B cell (primary cell): ENCODE data around the gene ADA. TPM values are rescaled to one million over a fixed set of nuclear protein-coding genes. Genes with fewer than 3 reads are reported as not detected.
"Not testable (repeated sequence)": the region's sequence is repeated elsewhere in the genome, so short reads cannot be mapped to it uniquely, and the experiment has no call there.

ENCODE experiments used
- ATAC-seq: fragments of 200-7000 bp; cut with Tn5 transposase; one replicate; pipeline ENCODE4 v1.10.0; 2021; ENCODE audit warnings: low read depth, mild to moderate bottlenecking, moderate number of reproducible peaks, moderate library complexity
- CTCF ChIA-PET: fragments of 350-600 bp; sonication (Branson Sonifier 250); formaldehyde crosslinking; loops from one replicate; lab custom pipeline; 2021; ENCODE audit warnings: antibody characterized with exemption, inconsistent platforms; lab: Charles Lee
- POLR2A ChIA-PET: fragments of 350-600 bp; sonication (Branson Sonifier 250); formaldehyde crosslinking; loops from one replicate; lab custom pipeline; 2021; ENCODE audit warnings: antibody characterized with exemption; lab: Charles Lee
- DNase-seq: peaks from one replicate; pipeline ENCODE4 v3.0.0; 2013
- H2AFZ ChIP-seq: 2 replicates; pipeline ENCODE4 v1.6.1; 2012; ENCODE audit warnings: mild to moderate bottlenecking, low read depth, low read length; ENCODE audit not compliant: insufficient read depth, poor library complexity, severe bottlenecking
- H3K27ac ChIP-seq, 2 donors: 1 replicate in 1 of 2; 2 replicates in 1 of 2; pipeline ENCODE4 v1.5.1; 2012 to 2013; ENCODE audit warnings: low read length in 2 of 2, mild to moderate bottlenecking in 2 of 2, moderate library complexity in 1 of 2
- H3K27me3 ChIP-seq, 4 experiments: fragments of 200-600 bp in 1 of 4; sonication (generic) in 1 of 4; replicated peaks in 1 of 4; 1 replicate in 2 of 4; 2 replicates in 2 of 4; pipeline versions ENCODE4 v1.6.1 to v1.7.0; 2013 to 2016; ENCODE audit warnings: low read length in 3 of 4, mild to moderate bottlenecking in 2 of 4, mixed read lengths in 1 of 4, moderate library complexity in 1 of 4; ENCODE audit not compliant: insufficient read depth in 4 of 4, control insufficient read depth in 3 of 4; ENCODE audit errors: control extremely low read depth in 1 of 4
- H3K36me3 ChIP-seq, 2 experiments: replicated peaks in 1 of 2; 1 replicate in 1 of 2; 2 replicates in 1 of 2; pipeline versions ENCODE4 v1.6.1 to v1.7.1; 2013; ENCODE audit warnings: low read length in 1 of 2; ENCODE audit not compliant: insufficient read depth in 2 of 2, control insufficient read depth in 1 of 2; ENCODE audit errors: control extremely low read depth in 1 of 2, extremely low read depth in 1 of 2
- H3K4me1 ChIP-seq, 2 donors: fragments of 200-600 bp in 1 of 2; sonication (generic) in 1 of 2; 1 replicate in 1 of 2; 2 replicates in 1 of 2; pipeline versions ENCODE4 v1.5.1 to v1.6.1; 2013 to 2017; ENCODE audit warnings: low read length in 2 of 2; ENCODE audit not compliant: control insufficient read depth in 2 of 2, insufficient read depth in 2 of 2
- H3K4me2 ChIP-seq: replicated peaks from 2 replicates; pipeline ENCODE3; 2012; ENCODE audit warnings: mild to moderate bottlenecking, low read depth, low read length; ENCODE audit not compliant: poor library complexity, severe bottlenecking
- H3K4me3 ChIP-seq, 5 experiments: fragments of 200-600 bp in 1 of 5; sonication (generic) in 1 of 5; 1 replicate in 3 of 5; 2 replicates in 2 of 5; pipeline versions ENCODE4 v1.5.1 to v1.7.0; 2011 to 2016; ENCODE audit warnings: low read length in 4 of 5, mild to moderate bottlenecking in 4 of 5, low read depth in 2 of 5, control low read depth in 1 of 5, moderate library complexity in 1 of 5; ENCODE audit not compliant: insufficient read depth in 1 of 5; ENCODE audit errors: control extremely low read depth in 1 of 5, extremely low read depth in 1 of 5
- H3K79me2 ChIP-seq: fragments of 200-600 bp; sonication (generic); one replicate; pipeline ENCODE4 v1.6.0; 2016; ENCODE audit warnings: low read length; ENCODE audit not compliant: control insufficient read depth, insufficient read depth
- H3K9ac ChIP-seq: fragments of 200-600 bp; sonication (generic); 2 replicates; pipeline ENCODE4 v1.6.1; 2017; ENCODE audit warnings: mild to moderate bottlenecking, low read length, moderate library complexity
- H3K9me3 ChIP-seq, 3 donors: one replicate each; pipeline versions ENCODE4 v1.6.1 to v1.7.1; 2013; ENCODE audit warnings: low read length in 2 of 3; ENCODE audit not compliant: control insufficient read depth in 2 of 3, insufficient read depth in 1 of 3; ENCODE audit errors: control extremely low read depth in 1 of 3
- H4K20me1 ChIP-seq: 2 replicates; pipeline ENCODE4 v1.6.0; 2012; ENCODE audit warnings: mild to moderate bottlenecking, low read length; ENCODE audit not compliant: insufficient read depth, control insufficient read depth, poor library complexity, severe bottlenecking
- H3K27ac Mint-ChIP-seq: one replicate; pipeline ENCODE4 v1.8.0; 2021; ENCODE audit warnings: mixed read lengths
- H3K27me3 Mint-ChIP-seq: one replicate; pipeline ENCODE4 v1.8.0; 2021; ENCODE audit warnings: mixed read lengths
- H3K4me1 Mint-ChIP-seq: one replicate; pipeline ENCODE4 v1.8.0; 2021; ENCODE audit warnings: mixed read lengths
- H3K4me3 Mint-ChIP-seq: one replicate; pipeline ENCODE4 v1.8.0; 2021; ENCODE audit warnings: mixed read lengths
- H3K9me3 Mint-ChIP-seq: one replicate; pipeline ENCODE4 v1.8.0; 2022; ENCODE audit warnings: mixed read lengths; ENCODE audit not compliant: insufficient read depth
- CTCF ChIP-seq: fragments of 200-600 bp; IDR thresholded peaks from one replicate; pipeline ENCODE4 v1.8.0; 2022; ENCODE audit warnings: antibody characterized with exemption, mild to moderate bottlenecking
- EZH2 ChIP-seq: IDR thresholded peaks from 2 replicates; pipeline ENCODE4 v1.6.1; 2012; ENCODE audit warnings: borderline replicate concordance, low read depth, mild to moderate bottlenecking, moderate library complexity, low read length; ENCODE audit not compliant: insufficient read depth, poor library complexity, severe bottlenecking
- WGBS: methylation state at CpG from one replicate; pipeline ENCODE4 v1.1.5; 2013; ENCODE audit warnings: missing lambda C conversion rate; ENCODE audit not compliant: insufficient coverage; 5-methylcytosine and 5-hydroxymethylcytosine counted together
- intact Hi-C: fragments of 100-400 bp; cut with micrococcal nuclease; formaldehyde crosslinking; loops from one replicate; pipeline ENCODE4 v1.10.0; 2022
- polyA plus RNA-seq: library from polyadenylated mRNA; depleted of rRNA; stranded (reverse); fragments of >200 nt; gene quantifications from 2 replicates; pipeline ENCODE4 v1.2.3, GENCODE V29; 2012
- total RNA-seq, 2 donors: library from RNA; stranded (reverse); fragments of 120-200 nt in 1 of 2; gene quantifications; 1 replicate in 1 of 2; 2 replicates in 1 of 2; pipeline versions ENCODE4 v1.2.3 to v1.2.4, GENCODE V29; 2013 to 2022

Gene ADA
- total and polyA plus RNA-seq, 2 donors (not counting 1 experiment from before 2014, with no cell fraction given), result 10.0 to 34.2 TPM

GRCh38 chr20:44670851-44671250 is 19.4 kb upstream of the ADA start:
- H3K36me3 ChIP-seq, ATAC-seq, H3K4me2 ChIP-seq, H3K27me3 Mint-ChIP-seq, DNase-seq, H3K9ac ChIP-seq, H3K27ac Mint-ChIP-seq, H2AFZ ChIP-seq, H4K20me1 ChIP-seq, H3K27ac ChIP-seq, H3K27me3 ChIP-seq, H3K4me1 Mint-ChIP-seq, H3K79me2 ChIP-seq, H3K9me3 Mint-ChIP-seq, POLR2A ChIA-PET, H3K4me3 Mint-ChIP-seq, H3K9me3 ChIP-seq, H3K4me3 ChIP-seq: not testable (repeated sequence)
- CTCF ChIA-PET, result interaction anchor here (3.1 kb wide), 1 partner anchor 12 kb away, joined by 12 read pairs; no protein-coding TSS in a partner anchor
- intact Hi-C loops, result loop anchor here (2.0 kb wide), 1 partner anchor 20 kb away; the partner anchor contains the start of gene ADA
- WGBS, result 92% methylated on average over 9 of the region's 9 CpGs
- peaks cover 8 to 13% of the 10 kb centered on the region in 2 donors for H3K4me1 ChIP-seq

- H3K4me2 ChIP-seq, result no peak overlapping the region
- DNase-seq, result no peak
- Mint-ChIP-seq H3K27me3 (no peaks in the 10 kb centered on the region), H3K27ac (no peak overlapping the region), H3K4me3 (no peak overlapping the region), H3K4me1 (peaks cover 7% of the 10 kb centered on the region), H3K9me3 (no peaks in the 10 kb centered on the region)
- H3K27me3 ChIP-seq, result peaks cover 0 to 3% (median 0%) of the 10 kb centered on the region in 4 experiments
- H3K4me3 ChIP-seq, result no peak overlapping the region
- ATAC-seq, result no peak
- no peaks in the 10 kb centered on the region for H3K36me3 ChIP-seq
- ChIA-PET POLR2A (no interaction called here), CTCF (interaction anchor here (0.6 to 1.9 kb wide), 5 partner anchors 16 to 179 kb away, joined by 3 to 6 read pairs (median 4); no protein-coding TSS in a partner anchor)
- intact Hi-C loops, result no loop called here
- H3K9ac ChIP-seq, result no peak overlapping the region
- H2AFZ ChIP-seq, result no peak overlapping the region
- H3K27ac ChIP-seq, result no peak overlapping the region
- TF ChIP-seq EZH2, result no peak
- TF ChIP-seq CTCF, result no peak
- no peaks in the 10 kb centered on the region for H3K9me3 ChIP-seq
- no peaks in the 10 kb centered on the region for H4K20me1 ChIP-seq
- no peaks in the 10 kb centered on the region for H3K79me2 ChIP-seq
- H3K4me1 ChIP-seq, result peaks cover 4% of the 10 kb centered on the region in 2 donors
- 50% methylated on average over 1 of the region's 3 CpGs for WGBS
These were observed 14.6 kb upstream of the ADA start for GRCh38 chr20:44666066-44666465.
